CD14-positive monocyte (primary cell): ENCODE measurements around the gene ZBTB22. TPM values are rescaled to one million over a fixed set of nuclear protein-coding genes. Genes with fewer than 3 reads are reported as not detected.

Experiments used
- DNase-seq, 3 donors: peaks; one replicate each; pipeline ENCODE4 v3.0.0-alpha.2; 2011 to 2022
- H2AFZ ChIP-seq: 2 replicates; pipeline ENCODE4 v1.6.0; 2012; ENCODE audit warnings: mild to moderate bottlenecking, low read depth, low read length, inconsistent platforms; ENCODE audit not compliant: insufficient read depth, poor library complexity, severe bottlenecking
- H3K27ac ChIP-seq, 2 donors: 1 replicate in 1 of 2; 2 replicates in 1 of 2; pipeline ENCODE4 v1.5.1; 2012 to 2013; ENCODE audit warnings: low read length in 2 of 2, control low read depth in 1 of 2, inconsistent platforms in 1 of 2, low read depth in 1 of 2, mild to moderate bottlenecking in 1 of 2
- H3K27me3 ChIP-seq, 2 donors: one replicate each; pipeline versions ENCODE4 v1.6.0 to v1.6.1; 2011 to 2013; ENCODE audit warnings: low read length in 2 of 2; ENCODE audit not compliant: control insufficient read depth in 2 of 2, insufficient read depth in 2 of 2
- H3K36me3 ChIP-seq, 2 donors: replicated peaks in 1 of 2; 1 replicate in 1 of 2; 2 replicates in 1 of 2; pipeline versions ENCODE4 v1.5.1 to v1.6.1; 2012 to 2013; ENCODE audit warnings: low read length in 2 of 2, control low read depth in 1 of 2, inconsistent platforms in 1 of 2, mild to moderate bottlenecking in 1 of 2; ENCODE audit not compliant: insufficient read depth in 2 of 2, control insufficient read depth in 1 of 2
- H3K4me1 ChIP-seq, 2 donors: 1 replicate in 1 of 2; 2 replicates in 1 of 2; pipeline versions ENCODE4 v1.5.1 to v1.6.1; 2012 to 2013; ENCODE audit warnings: low read length in 2 of 2, control low read depth in 1 of 2, inconsistent platforms in 1 of 2, mild to moderate bottlenecking in 1 of 2, moderate library complexity in 1 of 2; ENCODE audit not compliant: insufficient read depth in 2 of 2, control insufficient read depth in 1 of 2
- H3K4me2 ChIP-seq: replicated peaks from 2 replicates; pipeline ENCODE3; 2012; ENCODE audit warnings: low read length, moderate library complexity, mild to moderate bottlenecking; ENCODE audit not compliant: poor library complexity, severe bottlenecking; ENCODE audit errors: extremely low read depth
- H3K4me3 ChIP-seq, 3 experiments: fragments of 200-600 bp in 1 of 3; sonication (generic) in 1 of 3; replicated peaks in 1 of 3; 1 replicate in 2 of 3; 2 replicates in 1 of 3; pipeline ENCODE4 v1.5.1; 2011 to 2013; ENCODE audit warnings: low read length in 3 of 3, mild to moderate bottlenecking in 3 of 3, control low read depth in 2 of 3, low read depth in 2 of 3, inconsistent platforms in 1 of 3, moderate library complexity in 1 of 3
- H3K79me2 ChIP-seq: 2 replicates; pipeline ENCODE4 v1.6.0; 2012; ENCODE audit warnings: mild to moderate bottlenecking, control low read depth, inconsistent platforms, low read length, moderate library complexity; ENCODE audit not compliant: insufficient read depth
- H3K9ac ChIP-seq: 2 replicates; pipeline ENCODE4 v1.6.0; 2017; ENCODE audit warnings: low read length, mild to moderate bottlenecking; ENCODE audit not compliant: insufficient read depth, poor library complexity, severe bottlenecking
- H3K9me3 ChIP-seq, 2 donors: replicated peaks in 1 of 2; 1 replicate in 1 of 2; 2 replicates in 1 of 2; pipeline versions ENCODE4 v1.5.1 to v1.6.1; 2012 to 2013; ENCODE audit warnings: low read length in 2 of 2, control low read depth in 1 of 2; ENCODE audit not compliant: control insufficient read depth in 1 of 2, insufficient read depth in 1 of 2
- H4K20me1 ChIP-seq: 2 replicates; pipeline ENCODE4 v1.6.0; 2012; ENCODE audit warnings: mild to moderate bottlenecking, low read length, control low read depth, moderate library complexity; ENCODE audit not compliant: insufficient read depth
- H3K27ac Mint-ChIP-seq, 7 donors: one replicate each; pipeline ENCODE4 v1.8.0; 2020; ENCODE audit warnings: mild to moderate bottlenecking in 7 of 7, mixed read lengths in 7 of 7, moderate library complexity in 6 of 7, inconsistent platforms in 2 of 7
- H3K27me3 Mint-ChIP-seq, 3 donors: one replicate each; pipeline ENCODE4 v1.8.0; 2021 to 2022; ENCODE audit warnings: low read depth in 3 of 3, mild to moderate bottlenecking in 3 of 3, mixed read lengths in 3 of 3, moderate library complexity in 3 of 3, inconsistent platforms in 1 of 3
- H3K36me3 Mint-ChIP-seq, 2 donors: one replicate each; pipeline ENCODE4 v1.8.0; 2020; ENCODE audit warnings: mixed read lengths in 2 of 2, inconsistent platforms in 1 of 2, mild to moderate bottlenecking in 1 of 2
- H3K4me1 Mint-ChIP-seq: one replicate; pipeline ENCODE4 v1.8.0; 2020; ENCODE audit warnings: mild to moderate bottlenecking, mixed read lengths
- H3K4me3 Mint-ChIP-seq, 2 donors: one replicate each; pipeline ENCODE4 v1.8.0; 2020; ENCODE audit warnings: mild to moderate bottlenecking in 2 of 2, mixed read lengths in 2 of 2, moderate library complexity in 1 of 2
- H3K9me3 Mint-ChIP-seq, 7 donors: one replicate each; pipeline ENCODE4 v1.8.0; 2020 to 2022; ENCODE audit warnings: mixed read lengths in 7 of 7, mild to moderate bottlenecking in 6 of 7, moderate library complexity in 6 of 7, inconsistent platforms in 2 of 7
- WGBS: methylation state at CpG from one replicate; pipeline ENCODE4 v1.1.5; 2013; ENCODE audit warnings: missing lambda C conversion rate; ENCODE audit not compliant: insufficient coverage; 5-methylcytosine and 5-hydroxymethylcytosine counted together
- intact Hi-C, 2 donors: fragments of 100-400 bp; cut with micrococcal nuclease; formaldehyde crosslinking; loops; one replicate each; pipeline versions ENCODE4 v1.15.0 to v1.15.1; 2023
- polyA plus RNA-seq, 3 donors: library from polyadenylated mRNA; depleted of rRNA in 1 of 3; unstranded in 2 of 3; stranded (reverse) in 1 of 3; fragments of 300-500 nt in 2 of 3; fragments of >200 nt in 1 of 3; fragmentation: Illumina TruSeq in 2 of 3; gene quantifications; 1 replicate in 2 of 3; 2 replicates in 1 of 3; pipeline ENCODE4 v1.2.3, GENCODE V29; 2012 to 2021
- TF ChIP-seq, protein P1 (sequence below): fragments of 200-600 bp; IDR thresholded peaks from one replicate; pipeline ENCODE4 v1.8.0; 2022; ENCODE audit warnings: antibody characterized with exemption, mild to moderate bottlenecking

ZBTB22 gene
- polyA plus RNA-seq, 3 donors: 12.2 to 16.5 (median 16.1) TPM

DNA sequence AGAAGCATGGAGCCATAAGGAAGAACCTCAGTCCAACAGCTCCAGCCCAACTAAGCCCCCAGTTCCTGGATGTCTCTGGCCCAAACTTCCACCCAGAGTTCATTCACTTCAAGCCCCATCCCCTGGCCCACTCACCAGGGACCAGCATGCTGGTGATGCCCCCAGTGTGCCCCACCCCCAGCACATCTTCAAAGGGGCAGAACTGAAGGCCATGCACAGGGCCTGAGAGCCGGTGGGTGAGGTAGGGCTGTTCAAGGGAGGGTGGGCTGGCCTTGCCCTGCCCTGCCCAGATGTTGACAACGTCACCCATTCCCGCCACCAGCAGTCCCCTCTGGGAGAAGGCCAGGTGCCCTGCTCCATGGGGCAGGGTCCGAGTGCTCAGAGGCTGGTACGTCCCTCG, 37.0 kb downstream of the ZBTB22 start:
- H3K9ac ChIP-seq: no peak overlapping the region
- no peak overlapping the region for H3K4me3 ChIP-seq
- H2AFZ ChIP-seq: no peak overlapping the region
- no peak for DNase-seq
- Mint-ChIP-seq H3K36me3 (peaks cover 36 to 69% of the 10 kb centered on the region in 2 donors), H3K4me3 (no peak overlapping the region), H3K4me1 (peaks cover 42% of the 10 kb centered on the region), H3K27me3 (no peaks in the 10 kb centered on the region), H3K9me3 (no peaks in the 10 kb centered on the region), H3K27ac (no peak overlapping the region)
- intact Hi-C loops: no loop called here
- peak overlapping the region; percentile 2 to 48 for H3K27ac ChIP-seq
- no peak overlapping the region for H3K4me2 ChIP-seq
- peaks cover 41% of the 10 kb centered on the region for H4K20me1 ChIP-seq
- TF ChIP-seq, protein P1, sequence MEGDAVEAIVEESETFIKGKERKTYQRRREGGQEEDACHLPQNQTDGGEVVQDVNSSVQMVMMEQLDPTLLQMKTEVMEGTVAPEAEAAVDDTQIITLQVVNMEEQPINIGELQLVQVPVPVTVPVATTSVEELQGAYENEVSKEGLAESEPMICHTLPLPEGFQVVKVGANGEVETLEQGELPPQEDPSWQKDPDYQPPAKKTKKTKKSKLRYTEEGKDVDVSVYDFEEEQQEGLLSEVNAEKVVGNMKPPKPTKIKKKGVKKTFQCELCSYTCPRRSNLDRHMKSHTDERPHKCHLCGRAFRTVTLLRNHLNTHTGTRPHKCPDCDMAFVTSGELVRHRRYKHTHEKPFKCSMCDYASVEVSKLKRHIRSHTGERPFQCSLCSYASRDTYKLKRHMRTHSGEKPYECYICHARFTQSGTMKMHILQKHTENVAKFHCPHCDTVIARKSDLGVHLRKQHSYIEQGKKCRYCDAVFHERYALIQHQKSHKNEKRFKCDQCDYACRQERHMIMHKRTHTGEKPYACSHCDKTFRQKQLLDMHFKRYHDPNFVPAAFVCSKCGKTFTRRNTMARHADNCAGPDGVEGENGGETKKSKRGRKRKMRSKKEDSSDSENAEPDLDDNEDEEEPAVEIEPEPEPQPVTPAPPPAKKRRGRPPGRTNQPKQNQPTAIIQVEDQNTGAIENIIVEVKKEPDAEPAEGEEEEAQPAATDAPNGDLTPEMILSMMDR: no peak
- no peaks in the 10 kb centered on the region for H3K9me3 ChIP-seq
- 100% methylated on average over 3 of the region's 6 CpGs for WGBS
- peaks cover 34 to 80% of the 10 kb centered on the region in 2 donors for H3K36me3 ChIP-seq
- peaks cover 38 to 43% of the 10 kb centered on the region in 2 donors for H3K4me1 ChIP-seq
- H3K79me2 ChIP-seq: peaks cover 49% of the 10 kb centered on the region
- no peaks in the 10 kb centered on the region for H3K27me3 ChIP-seq

DNA sequence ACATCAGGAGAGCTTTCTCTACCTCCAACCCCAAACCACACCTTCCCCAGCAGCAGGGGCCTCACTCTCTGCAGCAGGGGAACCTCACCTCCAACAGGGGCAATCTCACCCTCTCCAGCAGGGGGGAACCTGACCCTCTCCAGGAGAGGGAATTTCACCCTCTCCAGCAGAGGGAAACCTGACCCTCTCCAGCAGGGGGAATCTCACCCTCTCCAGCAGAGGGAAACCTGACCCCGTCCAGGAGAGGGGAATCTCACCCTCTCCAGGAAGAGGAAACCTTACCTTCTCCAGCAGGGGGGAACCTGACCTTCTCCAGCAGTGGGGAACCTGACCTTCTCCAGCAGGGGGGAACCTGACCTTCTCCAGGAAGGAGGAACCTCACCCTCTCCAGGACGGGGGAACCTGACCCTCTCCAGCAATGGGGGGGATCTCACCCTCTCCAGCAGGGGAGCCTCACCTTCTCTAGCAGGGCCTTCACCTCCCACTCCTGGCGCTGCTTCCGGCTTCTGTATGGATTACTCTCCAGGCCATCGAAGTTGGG, 37.5 kb downstream of the ZBTB22 start:
- peaks cover 38 to 71% of the 10 kb centered on the region in 2 donors for H3K36me3 Mint-ChIP-seq
- DNase-seq: peak; percentile 28 to 53 (median 29)
- H3K27me3 Mint-ChIP-seq: no peaks in the 10 kb centered on the region
- H3K27me3 ChIP-seq: no peaks in the 10 kb centered on the region
- H3K4me3 ChIP-seq: no peak overlapping the region
- H3K79me2 ChIP-seq: peaks cover 53% of the 10 kb centered on the region
- peak overlapping the region; percentile 2 to 48 for H3K27ac ChIP-seq
- H3K9ac ChIP-seq: no peak overlapping the region
- H2AFZ ChIP-seq: no peak overlapping the region
- H4K20me1 ChIP-seq: peaks cover 46% of the 10 kb centered on the region
- TF ChIP-seq, protein P1: peak; percentile 45
- no peak overlapping the region for H3K4me2 ChIP-seq
- H3K4me3 Mint-ChIP-seq: no peak overlapping the region
- H3K9me3 ChIP-seq: no peaks in the 10 kb centered on the region
- peaks cover 36 to 80% of the 10 kb centered on the region in 2 donors for H3K36me3 ChIP-seq
- intact Hi-C loops: no loop called here
- peaks cover 46% of the 10 kb centered on the region for H3K4me1 Mint-ChIP-seq
- H3K4me1 ChIP-seq: peaks cover 40 to 48% of the 10 kb centered on the region in 2 donors
- H3K9me3 Mint-ChIP-seq: no peaks in the 10 kb centered on the region
- 0% methylated on average over 1 of the region's 5 CpGs for WGBS
- peak overlapping the region in 4 of 7 donors; percentile 36 to 78 (median 44) for H3K27ac Mint-ChIP-seq
